IMR-90 (cell line): ENCODE data around the gene C15orf40. TPM values are rescaled to one million over a fixed set of nuclear protein-coding genes. Genes with fewer than 3 reads are reported as not detected.
A peak's percentile ranks its signal among the peaks of the same experiment; 100 is the strongest.

Source experiments
- ATAC-seq: fragments of 200-7000 bp; cut with Tn5 transposase; 2 replicates; pipeline ENCODE4 v1.9.1; 2020; ENCODE audit warnings: low read depth, mild to moderate bottlenecking, moderate library complexity
- BruUV-seq: library from RNA; stranded (reverse); fragments of 400-500 nt; replicated peaks from 2 replicates; lab custom pipeline; 2021; lab: Mats Ljungman, UMichigan
- CTCF ChIA-PET: fragments of 300-600 bp; formaldehyde crosslinking; extraction: SDS; loops from one replicate; lab custom pipeline; 2021; ENCODE audit warnings: antibody characterized with exemption; lab: Yijun Ruan, JAX
- POLR2A ChIA-PET: fragments of 300-600 bp; sonication (Branson Sonifier 250); formaldehyde crosslinking; loops from one replicate; lab custom pipeline; 2022; ENCODE audit warnings: antibody characterized with exemption; ENCODE audit not compliant: unreplicated experiment; lab: Charles Lee
- DNase-seq: peaks from one replicate; pipeline ENCODE4 v3.0.0; 2013
- H2AFZ ChIP-seq: replicated peaks from 2 replicates; pipeline ENCODE3; 2013; ENCODE audit warnings: low read length, mild to moderate bottlenecking; ENCODE audit not compliant: poor library complexity
- H2AK5ac ChIP-seq: 2 replicates; pipeline ENCODE4 v1.6.1; 2013; ENCODE audit warnings: low read depth, low read length, inconsistent platforms
- H2AK9ac ChIP-seq: replicated peaks from 2 replicates; pipeline ENCODE3; 2013; ENCODE audit warnings: mild to moderate bottlenecking, low read depth, low read length, moderate library complexity; ENCODE audit not compliant: poor library complexity
- H2BK120ac ChIP-seq: 2 replicates; pipeline ENCODE4 v1.6.1; 2013; ENCODE audit warnings: low read depth, low read length, inconsistent platforms
- H2BK15ac ChIP-seq: 3 replicates; pipeline ENCODE4 v1.6.1; 2013; ENCODE audit warnings: low read depth, low read length, inconsistent platforms
- H2BK20ac ChIP-seq: 2 replicates; pipeline ENCODE4 v1.6.1; 2013; ENCODE audit warnings: low read depth, mild to moderate bottlenecking, inconsistent platforms, low read length, moderate library complexity
- H2BK5ac ChIP-seq: 2 replicates; pipeline ENCODE4 v1.6.1; 2013; ENCODE audit warnings: mild to moderate bottlenecking, low read depth, low read length, inconsistent platforms; ENCODE audit not compliant: poor library complexity, severe bottlenecking
- H3K14ac ChIP-seq: replicated peaks from 2 replicates; pipeline ENCODE4 v1.6.1; 2013; ENCODE audit warnings: low read depth, low read length, inconsistent platforms
- H3K18ac ChIP-seq: 2 replicates; pipeline ENCODE4 v1.6.1; 2013; ENCODE audit warnings: low read depth, low read length, control low read depth
- H3K23ac ChIP-seq: 2 replicates; pipeline ENCODE4 v1.6.1; 2013; ENCODE audit warnings: low read depth, low read length, inconsistent platforms
- H3K27ac ChIP-seq: 2 replicates; pipeline ENCODE4 v1.5.1; 2013; ENCODE audit warnings: mild to moderate bottlenecking, control low read depth, low read length; ENCODE audit not compliant: insufficient read depth
- H3K27me3 ChIP-seq: 2 replicates; pipeline ENCODE4 v1.6.1; 2013; ENCODE audit warnings: low read length; ENCODE audit not compliant: control insufficient read depth, insufficient read depth
- H3K36me3 ChIP-seq: 2 replicates; pipeline ENCODE4 v1.6.1; 2013; ENCODE audit warnings: low read length, mixed read lengths; ENCODE audit not compliant: control insufficient read depth, insufficient read depth
- H3K4ac ChIP-seq: 2 replicates; pipeline ENCODE4 v1.6.1; 2013; ENCODE audit warnings: low read depth, low read length, inconsistent platforms
- H3K4me1 ChIP-seq: 2 replicates; pipeline ENCODE4 v1.6.1; 2013; ENCODE audit warnings: low read length, mixed read lengths; ENCODE audit not compliant: control insufficient read depth, insufficient read depth
- H3K4me2 ChIP-seq: 2 replicates; pipeline ENCODE4 v1.6.1; 2013; ENCODE audit warnings: low read depth, mild to moderate bottlenecking, control low read depth, low read length, moderate library complexity
- H3K4me3 ChIP-seq: 2 replicates; pipeline ENCODE4 v1.5.1; 2013; ENCODE audit warnings: low read depth, mild to moderate bottlenecking, control low read depth, low read length, moderate library complexity; ENCODE audit not compliant: insufficient read depth
- H3K56ac ChIP-seq: 2 replicates; pipeline ENCODE4 v1.6.1; 2013; ENCODE audit warnings: low read length, inconsistent platforms; ENCODE audit not compliant: insufficient read depth; ENCODE audit errors: extremely low read depth
- H3K79me1 ChIP-seq, 2 experiments: 2 replicates each; pipeline ENCODE4 v1.6.1; 2013; ENCODE audit warnings: low read length in 2 of 2, inconsistent platforms in 1 of 2, low read depth in 1 of 2
- H3K9ac ChIP-seq: 2 replicates; pipeline ENCODE4 v1.6.1; 2013; ENCODE audit warnings: low read depth, low read length, control low read depth
- H3K9me1 ChIP-seq: 2 replicates; pipeline ENCODE4 v1.6.1; 2013; ENCODE audit warnings: low read length, inconsistent platforms; ENCODE audit not compliant: insufficient read depth
- H3K9me3 ChIP-seq: 2 replicates; pipeline ENCODE4 v1.6.1; 2013; ENCODE audit warnings: low read length; ENCODE audit not compliant: control insufficient read depth, insufficient read depth
- H4K20me1 ChIP-seq: 2 replicates; pipeline ENCODE4 v1.6.1; 2013; ENCODE audit warnings: low read length, inconsistent platforms; ENCODE audit not compliant: insufficient read depth
- H4K5ac ChIP-seq: 2 replicates; pipeline ENCODE4 v1.6.1; 2013; ENCODE audit warnings: mild to moderate bottlenecking, low read depth, low read length, control low read depth
- H4K8ac ChIP-seq, 2 experiments: 2 replicates each; pipeline ENCODE4 v1.6.1; 2013; ENCODE audit warnings: low read depth in 2 of 2, low read length in 2 of 2, control low read depth in 1 of 2, inconsistent platforms in 1 of 2
- H4K91ac ChIP-seq: 2 replicates; pipeline ENCODE4 v1.6.1; 2013; ENCODE audit warnings: low read depth, low read length, inconsistent platforms; ENCODE audit not compliant: insufficient read depth
- CTCF ChIP-seq: conservative IDR thresholded peaks from 2 replicates; pipeline ENCODE4 v1.5.1; 2012; ENCODE audit warnings: mild to moderate bottlenecking, low read depth, low read length, improper control_type of control experiment
- POLR2A ChIP-seq: IDR thresholded peaks from 2 replicates; pipeline ENCODE4 v1.6.1; 2012; ENCODE audit warnings: mild to moderate bottlenecking, low read depth, low read length
- RAD21 ChIP-seq: IDR thresholded peaks from 2 replicates; pipeline ENCODE4 v1.6.1; 2012; ENCODE audit warnings: low read length, improper control_type of control experiment
- SMC3 ChIP-seq: fragments of 150-350 bp; IDR thresholded peaks from 2 replicates; pipeline ENCODE4 v1.6.1; 2016; ENCODE audit warnings: low read depth, mild to moderate bottlenecking, antibody characterized with exemption, low read length, moderate library complexity
- WGBS, 2 experiments: methylation state at CpG; one replicate each; pipeline versions ENCODE4 v1.1.5 to v1.1.7; 2013; ENCODE audit warnings: missing lambda C conversion rate in 2 of 2; ENCODE audit not compliant: insufficient read length in 1 of 2; ENCODE audit errors: extremely low coverage in 2 of 2; 5-methylcytosine and 5-hydroxymethylcytosine counted together
- dilution Hi-C: fragments of 300-500 bp; cut with HindIII; formaldehyde crosslinking; loops from one replicate; pipeline ENCODE4 v1.14.3; 2018; ENCODE audit warnings: low sequenced_read_pairs; ENCODE audit not compliant: unreplicated experiment
- in situ Hi-C: fragments of 300-500 bp; cut with MboI; formaldehyde crosslinking; loops from 3 replicates; pipeline ENCODE4 v1.14.3; 2019; ENCODE audit warnings: low sequenced_read_pairs, inconsistent platforms, mixed read lengths
- intact Hi-C: fragments of 100-400 bp; cut with micrococcal nuclease; formaldehyde crosslinking; loops from 2 replicates; pipeline ENCODE4 v1.10.0; 2022
- polyA plus RNA-seq, 3 experiments: library from polyadenylated mRNA; depleted of rRNA; stranded (reverse); fragments of >200 nt; gene quantifications; 2 replicates each; pipeline ENCODE4 v1.2.3, GENCODE V29; 2012; ENCODE audit warnings: low replicate concordance in 1 of 3
- total RNA-seq: library from RNA; depleted of rRNA; stranded (reverse); fragments of >200 nt; gene quantifications from 2 replicates; pipeline ENCODE4 v1.2.3, GENCODE V29; 2012

C15orf40 gene
- total and polyA plus RNA-seq, 2 of the 4 experiments (the other 2 are of a cell fraction) = 7.0 to 10.7 TPM

- peak; percentile 66 for TF ChIP-seq CTCF
- TF ChIP-seq RAD21 = peak; percentile 80
- no peak for TF ChIP-seq POLR2A
- TF ChIP-seq SMC3 = peak; percentile 68
- Histone ChIP-seq H4K5ac (no peak overlapping the region), H3K27ac (peak overlapping the region; percentile 48), H3K56ac (no peak overlapping the region), H2BK5ac (no peak overlapping the region), H3K4ac (no peak overlapping the region), H3K9me3 (no peaks in the 10 kb centered on the region), H4K8ac (peak overlapping the region in 1 of 2 experiments; percentile 68; a peak in 1 of 4 replicates), H3K27me3 (no peaks in the 10 kb centered on the region), H3K4me3 (peak overlapping the region; percentile 24; the same call in 1 of the 2 replicates), H4K91ac (no peak overlapping the region), H3K9ac (peak overlapping the region; percentile 78), H3K79me1 (no peaks in the 10 kb centered on the region), H2AFZ (no peak overlapping the region), H2BK20ac (no peak overlapping the region), H3K18ac (no peak overlapping the region), H2BK15ac (no peak overlapping the region), H2BK120ac (no peak overlapping the region), H2AK5ac (no peak overlapping the region), H3K36me3 (no peaks in the 10 kb centered on the region), H3K23ac (no peak overlapping the region), H2AK9ac (no peak overlapping the region), H3K4me1 (peaks cover 2% of the 10 kb centered on the region; the same call in 1 of the 2 replicates), H3K9me1 (no peaks in the 10 kb centered on the region), H3K14ac (no peak overlapping the region), H3K4me2 (peak overlapping the region; percentile 83), H4K20me1 (no peaks in the 10 kb centered on the region)
- ChIA-PET CTCF (interaction anchor here (0.8 to 0.9 kb wide), 2 partner anchors 11 to 14 kb away, joined by 3 read pairs; partner anchors contain the start of genes C15orf40 and RAMAC), POLR2A (no interaction called here)
- dilution Hi-C loops = no loop called here
- WGBS, 2 experiments = no CpG with 5 or more reads among the region's 6 CpGs
- intact Hi-C loops = loop anchor here (2.0 to 10.0 kb wide), 4 partner anchors 168 to 459 kb away; partner anchors contain the start of genes CPEB1 and RPS17
- BruUV-seq = no TSS peak
- in situ Hi-C loops = loop anchor here (10.0 kb wide), 2 partner anchors 435 to 465 kb away; no protein-coding TSS in a partner anchor
- DNase-seq (peak; percentile 69), ATAC-seq (peak; percentile 90)
These were observed 11.4 kb downstream of the C15orf40 start for GRCh38 chr15:82999905-83000671.
